HG03196 (cell line): Measurements from ENCODE around the gene DPEP2NB.
"Not testable (repeated sequence)": the region's sequence is repeated elsewhere in the genome, so short reads cannot be mapped to it uniquely, and the experiment has no call there.

ENCODE experiments used
- ATAC-seq: cut with Tn5 transposase; IDR thresholded peaks from one replicate; pipeline ENCODE4 v1.9.1; 2021; ENCODE audit not compliant: unreplicated experiment

The DPEP2NB gene

GRCh38 chr16:68019167-68019680 is 3.5 kb upstream of the DPEP2NB start:
- no peak for ATAC-seq

- no peak for ATAC-seq
Observed at GRCh38 chr16:68013440-68013839, 2.3 kb downstream of the DPEP2NB start.

GRCh38 chr16:68009872-68010271 is 5.8 kb downstream of the DPEP2NB start:
- ATAC-seq: not testable (repeated sequence)

GRCh38 chr16:68009157-68009735 is 6.5 kb downstream of the DPEP2NB start:
- ATAC-seq: no peak

- ATAC-seq: no peak
Observed at GRCh38 chr16:68005786-68006286, 9.9 kb downstream of the DPEP2NB start.

- ATAC-seq: no peak
Observed at GRCh38 chr16:68005211-68005610, 10.5 kb downstream of the DPEP2NB start.

- no peak for ATAC-seq
Observed at GRCh38 chr16:68003031-68003430, 12.7 kb downstream of the DPEP2NB start.

- no peak for ATAC-seq
Observed at GRCh38 chr16:68000450-68000849, 15.3 kb downstream of the DPEP2NB start.

- ATAC-seq: no peak
Observed at GRCh38 chr16:67999985-68000384, 15.7 kb downstream of the DPEP2NB start.

GRCh38 chr16:67998779-67999688 is 16.7 kb downstream of the DPEP2NB start, which contains the start of gene DPEP2:
TSS of gene DPEP2 (minus strand) at chr16:67999484. CDS start at chr16:67993212, 6,272 bp downstream.
- not testable (repeated sequence) for ATAC-seq

GRCh38 chr16:67998231-67998778 is 17.4 kb downstream of the DPEP2NB start:
- ATAC-seq: not testable (repeated sequence)

GRCh38 chr16:67996666-67997065 is 19.0 kb downstream of the DPEP2NB start:
- ATAC-seq: no peak

- ATAC-seq: no peak
Observed at GRCh38 chr16:67995423-67995822, 20.3 kb downstream of the DPEP2NB start.

- not testable (repeated sequence) for ATAC-seq
Observed at GRCh38 chr16:67994040-67994408, 21.7 kb downstream of the DPEP2NB start.

GRCh38 chr16:67993207-67994039 is 22.3 kb downstream of the DPEP2NB start:
- ATAC-seq: peak; percentile 53

- ATAC-seq: no peak
Observed at GRCh38 chr16:67992661-67993206, 23.0 kb downstream of the DPEP2NB start.

GRCh38 chr16:67990018-67990386 is 25.7 kb downstream of the DPEP2NB start:
- ATAC-seq: no peak

- ATAC-seq: no peak
Observed at GRCh38 chr16:67989322-67990017, 26.2 kb downstream of the DPEP2NB start.

- ATAC-seq: no peak
Observed at GRCh38 chr16:67988675-67989074, 27.0 kb downstream of the DPEP2NB start.
